Body of pancreas (tissue), 4 donors: ENCODE data around the gene CDK16. TPM values are rescaled to one million over a fixed set of nuclear protein-coding genes. Genes with fewer than 3 reads are reported as not detected.

Experiments used
- ATAC-seq: fragments of 150-250 bp; one replicate; pipeline ENCODE4 v1.9.1; 2016
- DNase-seq, 4 donors: peaks; one replicate each; pipeline ENCODE4 v3.0.0-alpha.2; 2019
- H3K27ac ChIP-seq, 4 donors: fragments of 200-600 bp; sonication (generic); 1 replicate in 3 of 4; 2 replicates in 1 of 4; pipeline versions ENCODE4 v1.5.1 to v1.6.1; 2016 to 2019; ENCODE audit warnings: mild to moderate bottlenecking in 1 of 4, mixed read lengths in 1 of 4, moderate library complexity in 1 of 4
- H3K27me3 ChIP-seq, 2 donors: fragments of 200-600 bp; sonication (generic); one replicate each; pipeline ENCODE4 v1.6.0; 2016; ENCODE audit warnings: mild to moderate bottlenecking in 1 of 2
- H3K36me3 ChIP-seq, 2 donors: fragments of 200-600 bp; sonication (generic); replicated peaks in 1 of 2; 2 replicates each; pipeline ENCODE4 v1.5.1; 2016; ENCODE audit warnings: low read depth in 2 of 2; ENCODE audit not compliant: insufficient read depth in 1 of 2
- H3K4me1 ChIP-seq: fragments of 200-600 bp; sonication (generic); one replicate; pipeline ENCODE4 v1.6.0; 2016
- H3K4me3 ChIP-seq, 2 donors: fragments of 200-600 bp; sonication (generic); 1 replicate in 1 of 2; 2 replicates in 1 of 2; pipeline ENCODE4 v1.5.1; 2016 to 2019
- H3K9me3 ChIP-seq, 3 donors: fragments of 200-600 bp; sonication (generic); 1 replicate in 2 of 3; 2 replicates in 1 of 3; pipeline ENCODE4 v1.5.1; 2016
- POLR2A ChIP-seq, 3 donors: fragments of 450-650 bp; IDR thresholded peaks; one replicate each; pipeline ENCODE4 v1.6.1; 2016; ENCODE audit warnings: antibody characterized with exemption in 3 of 3, mild to moderate bottlenecking in 2 of 3
- WGBS, 2 donors: methylation state at CpG; one replicate each; pipeline ENCODE4 v1.1.5; 2017; 5-methylcytosine and 5-hydroxymethylcytosine counted together
- intact Hi-C: fragments of 100-400 bp; cut with DNase I; formaldehyde crosslinking; loops from one replicate; pipeline ENCODE4 v1.15.1; 2023
- total RNA-seq, 2 donors: library from RNA; depleted of rRNA; stranded (reverse); fragments of >200 nt; gene quantifications; one replicate each; pipeline ENCODE4 v1.1.0, GENCODE V29; 2016
- TF ChIP-seq, protein P1 (sequence below), 7 experiments: fragments of 450-650 bp in 4 of 7; fragments of 200-600 bp in 3 of 7; sonication (generic) in 3 of 7; IDR thresholded peaks; one replicate each; pipeline ENCODE4 v1.5.1; 2016 to 2019; ENCODE audit warnings: antibody characterized with exemption in 7 of 7

Gene CDK16
- total RNA-seq, 2 donors from 2014 or later: 53.2 to 83.4 TPM

DNA sequence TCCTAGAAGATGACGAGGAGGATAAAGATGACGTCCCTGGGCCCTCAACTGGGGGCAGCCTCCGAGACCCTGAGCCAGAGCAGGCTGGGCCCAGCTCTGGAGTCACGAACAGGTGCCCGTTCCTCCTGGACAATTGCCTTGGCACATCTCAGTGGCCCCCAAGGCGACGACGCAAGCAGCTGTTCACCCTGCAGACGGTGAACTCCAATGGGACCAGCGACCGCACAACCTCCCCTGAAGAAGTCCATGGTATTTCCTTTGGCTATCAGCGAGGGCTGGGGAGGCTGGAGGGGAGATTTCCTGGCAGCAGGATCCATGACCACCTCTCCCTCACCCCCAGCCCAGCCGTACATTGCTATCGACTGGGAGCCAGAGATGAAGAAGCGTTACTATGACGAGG is 26.2 kb downstream of the CDK16 start:
- TF ChIP-seq, protein P1, sequence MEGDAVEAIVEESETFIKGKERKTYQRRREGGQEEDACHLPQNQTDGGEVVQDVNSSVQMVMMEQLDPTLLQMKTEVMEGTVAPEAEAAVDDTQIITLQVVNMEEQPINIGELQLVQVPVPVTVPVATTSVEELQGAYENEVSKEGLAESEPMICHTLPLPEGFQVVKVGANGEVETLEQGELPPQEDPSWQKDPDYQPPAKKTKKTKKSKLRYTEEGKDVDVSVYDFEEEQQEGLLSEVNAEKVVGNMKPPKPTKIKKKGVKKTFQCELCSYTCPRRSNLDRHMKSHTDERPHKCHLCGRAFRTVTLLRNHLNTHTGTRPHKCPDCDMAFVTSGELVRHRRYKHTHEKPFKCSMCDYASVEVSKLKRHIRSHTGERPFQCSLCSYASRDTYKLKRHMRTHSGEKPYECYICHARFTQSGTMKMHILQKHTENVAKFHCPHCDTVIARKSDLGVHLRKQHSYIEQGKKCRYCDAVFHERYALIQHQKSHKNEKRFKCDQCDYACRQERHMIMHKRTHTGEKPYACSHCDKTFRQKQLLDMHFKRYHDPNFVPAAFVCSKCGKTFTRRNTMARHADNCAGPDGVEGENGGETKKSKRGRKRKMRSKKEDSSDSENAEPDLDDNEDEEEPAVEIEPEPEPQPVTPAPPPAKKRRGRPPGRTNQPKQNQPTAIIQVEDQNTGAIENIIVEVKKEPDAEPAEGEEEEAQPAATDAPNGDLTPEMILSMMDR (IDR thresholded peaks at IDR 0.05): no peak
- TF ChIP-seq POLR2A (IDR thresholded peaks at IDR 0.05): no peak
- H3K4me1 ChIP-seq: no peaks in the 10 kb centered on the region
- ATAC-seq (no peak), DNase-seq (no peak)
- H3K27ac ChIP-seq: no peak overlapping the region
- peaks cover 0 to 2% of the 10 kb centered on the region in 2 donors for H3K36me3 ChIP-seq
- no peaks in the 10 kb centered on the region for H3K27me3 ChIP-seq
- intact Hi-C loops: no loop called here
- no peaks in the 10 kb centered on the region for H3K9me3 ChIP-seq
- H3K4me3 ChIP-seq: no peak overlapping the region
- 93% methylated on average over 14 of the region's 16 CpGs; no CpG with 5 or more reads in 1 of the 2 donors for WGBS, 2 donors

GRCh38 chrX:47245156-47245555 is 26.7 kb downstream of the CDK16 start:
- TF ChIP-seq POLR2A (IDR thresholded peaks at IDR 0.05): no peak
- TF ChIP-seq, protein P1 (IDR thresholded peaks at IDR 0.05): no peak
- ATAC-seq (no peak), DNase-seq (no peak)
- Histone ChIP-seq H3K36me3 (peaks cover 0 to 2% of the 10 kb centered on the region in 2 donors), H3K27me3 (no peaks in the 10 kb centered on the region), H3K9me3 (no peaks in the 10 kb centered on the region), H3K4me1 (no peaks in the 10 kb centered on the region), H3K4me3 (no peak overlapping the region), H3K27ac (no peak overlapping the region)
- intact Hi-C loops: no loop called here
- 92 to 98% methylated on average over 7 to 10 of the region's 10 CpGs for WGBS, 2 donors

DNA sequence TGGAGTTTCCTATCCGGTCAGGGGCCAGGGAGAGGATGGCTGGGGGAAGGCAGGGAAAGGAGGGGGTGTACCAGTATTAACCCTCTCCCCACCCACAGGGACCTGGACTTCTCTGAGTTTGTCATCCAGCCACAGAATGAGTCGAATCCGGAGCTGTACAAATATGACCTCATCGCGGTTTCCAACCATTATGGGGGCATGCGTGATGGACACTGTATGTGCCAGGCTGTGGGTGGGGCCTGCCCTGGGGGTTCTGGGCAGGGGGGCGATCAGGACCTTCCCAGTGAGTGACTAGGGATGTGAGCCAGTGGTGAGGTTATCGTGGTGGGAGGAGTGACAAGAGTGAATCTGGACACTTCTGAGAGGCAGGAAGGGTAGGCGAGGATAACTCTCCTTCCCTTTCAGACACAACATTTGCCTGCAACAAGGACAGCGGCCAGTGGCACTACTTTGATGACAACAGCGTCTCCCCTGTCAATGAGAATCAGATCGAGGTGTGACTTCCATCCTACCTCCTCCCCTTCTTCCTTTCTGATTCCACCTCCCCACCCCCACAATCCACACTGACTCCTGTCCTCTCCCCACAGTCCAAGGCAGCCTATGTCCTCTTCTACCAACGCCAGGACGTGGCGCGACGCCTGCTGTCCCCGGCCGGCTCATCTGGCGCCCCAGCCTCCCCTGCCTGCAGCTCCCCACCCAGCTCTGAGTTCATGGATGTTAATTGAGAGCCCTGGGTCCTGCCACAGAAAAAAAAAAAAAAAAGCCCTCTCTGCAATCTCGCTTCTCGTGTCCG is 28.9 kb downstream of the CDK16 start:
- no peak for DNase-seq
- Histone ChIP-seq H3K36me3 (peaks cover 0 to 2% of the 10 kb centered on the region in 2 donors), H3K27ac (no peak overlapping the region), H3K4me3 (no peak overlapping the region), H3K9me3 (no peaks in the 10 kb centered on the region), H3K27me3 (no peaks in the 10 kb centered on the region), H3K4me1 (peaks cover 4% of the 10 kb centered on the region)
- ATAC-seq: no peak
- no peak for TF ChIP-seq POLR2A (IDR thresholded peaks at IDR 0.05)
- TF ChIP-seq, protein P1 (IDR thresholded peaks at IDR 0.05): no peak
- 78 to 88% methylated on average over 13 to 20 of the region's 23 CpGs for WGBS, 2 donors
- intact Hi-C loops: no loop called here

DNA sequence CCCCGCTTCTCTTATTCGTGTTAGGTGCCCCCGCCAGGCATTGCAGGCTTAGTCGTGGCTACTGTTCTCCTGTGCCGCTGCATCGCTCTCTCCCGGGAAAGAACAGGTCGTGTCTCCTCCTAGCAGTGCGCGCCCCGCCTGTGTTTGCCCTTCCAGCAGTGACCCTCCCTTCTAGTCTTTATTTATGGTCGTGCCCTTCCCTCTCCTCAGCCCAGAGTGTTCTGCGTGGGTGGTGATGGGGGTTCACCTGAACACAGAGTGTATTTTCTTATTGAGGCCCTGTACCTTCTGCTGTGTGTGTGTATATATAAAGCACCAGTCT is 29.5 kb downstream of the CDK16 start:
- Histone ChIP-seq H3K4me1 (peaks cover 4% of the 10 kb centered on the region), H3K27me3 (no peaks in the 10 kb centered on the region), H3K4me3 (no peak overlapping the region), H3K36me3 (peaks cover 0 to 2% of the 10 kb centered on the region in 2 donors), H3K27ac (no peak overlapping the region), H3K9me3 (no peaks in the 10 kb centered on the region)
- WGBS, 2 donors: 79 to 89% methylated on average over 9 to 13 of the region's 13 CpGs
- ATAC-seq (no peak), DNase-seq (no peak)
- TF ChIP-seq, protein P1 (IDR thresholded peaks at IDR 0.05): no peak
- TF ChIP-seq POLR2A (IDR thresholded peaks at IDR 0.05): no peak
- intact Hi-C loops: no loop called here

- Histone ChIP-seq H3K4me1 (peaks cover 4% of the 10 kb centered on the region), H3K27me3 (no peaks in the 10 kb centered on the region), H3K36me3 (peaks cover 0 to 2% of the 10 kb centered on the region in 2 donors), H3K9me3 (no peaks in the 10 kb centered on the region), H3K27ac (no peak overlapping the region), H3K4me3 (no peak overlapping the region)
- ATAC-seq (no peak), DNase-seq (no peak)
- WGBS, 2 donors: 74% methylated on average over 4 of the region's 6 CpGs; no CpG with 5 or more reads in 1 of the 2 donors
- TF ChIP-seq, protein P1 (IDR thresholded peaks at IDR 0.05): no peak
- no peak for TF ChIP-seq POLR2A (IDR thresholded peaks at IDR 0.05)
- intact Hi-C loops: no loop called here
Observed at GRCh38 chrX:47248576-47248975, 30.1 kb downstream of the CDK16 start.
